Endometrium (tissue), 2 donors: Measurements from ENCODE around the gene GBF1.

ENCODE experiments used
- FAIRE-seq: peaks from 2 replicates; lab custom pipeline; 2012; peaks lifted over from hg19 to GRCh38; lab: Jason Lieb, UNC
- donor health status: control.
- donor health status: control.

GBF1 gene

DNA sequence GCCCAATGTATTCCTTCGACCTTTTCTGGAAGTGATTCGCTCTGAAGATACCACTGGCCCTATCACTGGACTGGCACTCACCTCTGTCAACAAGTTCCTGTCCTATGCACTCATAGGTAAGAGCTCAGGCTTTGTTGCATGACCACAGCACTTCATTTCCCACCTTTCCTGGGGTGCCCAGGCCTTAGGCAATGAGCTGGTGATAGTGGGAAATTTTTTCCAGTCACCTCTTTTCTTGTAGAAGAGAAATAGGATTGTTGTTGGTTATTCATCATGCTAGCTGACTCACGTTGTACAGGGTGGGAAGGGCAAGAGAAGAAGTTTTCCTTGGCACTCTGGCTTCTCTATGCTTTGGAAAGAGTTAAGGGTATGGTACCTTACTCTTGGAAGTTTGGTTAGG is 98.7 kb downstream of the GBF1 start:
- FAIRE-seq: no peak

GRCh38 chr10:102347236-102347828 is 102.0 kb downstream of the GBF1 start:
- no peak for FAIRE-seq

- no peak for FAIRE-seq
These were observed 106.9 kb downstream of the GBF1 start for GRCh38 chr10:102352066-102352715.

GRCh38 chr10:102354451-102354850 is 109.1 kb downstream of the GBF1 start:
- no peak for FAIRE-seq

DNA sequence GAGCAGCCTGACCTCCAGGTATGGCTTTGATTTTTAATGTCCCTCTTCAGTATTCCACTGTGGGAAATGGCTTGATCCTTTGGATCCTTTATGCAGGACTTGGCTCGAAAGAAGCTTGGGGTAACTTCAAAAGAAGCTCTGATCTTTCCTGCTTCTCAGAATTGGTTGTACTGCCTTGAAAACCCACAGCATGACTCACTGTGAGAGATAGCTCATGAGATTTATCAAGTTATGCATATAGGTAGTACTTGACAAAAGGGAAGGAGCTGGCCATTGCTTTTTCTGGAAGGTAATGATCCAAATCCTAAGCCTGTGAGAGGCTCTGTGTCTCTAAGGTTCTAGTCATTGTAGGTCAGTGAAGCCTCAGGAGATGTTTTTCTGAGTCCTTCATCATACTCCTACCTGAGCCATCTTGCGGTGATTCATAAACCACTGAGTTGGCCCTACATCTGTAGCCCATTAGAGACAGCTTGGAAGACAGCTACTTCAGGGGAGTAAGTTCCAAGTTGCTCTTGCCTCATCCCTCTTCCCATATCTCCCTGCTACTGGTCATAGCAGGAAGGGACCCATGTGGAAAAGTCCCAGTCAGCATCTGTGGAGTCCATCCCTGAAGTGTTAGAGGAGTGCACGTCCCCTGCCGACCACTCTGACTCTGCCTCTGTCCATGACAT is 113.5 kb downstream of the GBF1 start:
- FAIRE-seq: no peak

GRCh38 chr10:102367441-102367840 is 122.1 kb downstream of the GBF1 start:
- FAIRE-seq: no peak

- FAIRE-seq: no peak
These were observed 122.7 kb downstream of the GBF1 start for GRCh38 chr10:102368077-102368476.

DNA sequence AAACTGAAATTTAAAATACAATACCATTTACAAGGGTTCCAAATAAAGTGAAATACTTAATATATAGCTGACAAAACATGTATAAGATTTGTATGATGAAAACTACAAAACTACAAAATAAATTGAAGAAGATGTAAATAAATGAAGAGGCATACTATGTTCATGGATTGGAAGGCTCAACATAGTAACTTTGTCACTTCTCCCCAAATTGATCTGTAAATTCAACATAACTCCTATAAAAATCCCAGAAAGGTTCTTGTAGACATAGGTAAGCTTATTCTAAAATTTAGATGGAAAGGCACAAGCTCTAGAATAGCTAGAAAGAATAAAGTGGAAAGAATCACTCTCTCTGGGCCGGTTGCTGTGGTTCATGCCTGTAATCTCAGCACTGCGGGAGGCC is 126.0 kb downstream of the GBF1 start:
- FAIRE-seq: no peak

GRCh38 chr10:102375250-102375649 is 129.9 kb downstream of the GBF1 start:
- FAIRE-seq: no peak

GRCh38 chr10:102375867-102376266 is 130.5 kb downstream of the GBF1 start:
- no peak for FAIRE-seq

- FAIRE-seq: no peak
These were observed 131.6 kb downstream of the GBF1 start for GRCh38 chr10:102376901-102377300.

GRCh38 chr10:102379383-102379782 is 134.1 kb downstream of the GBF1 start:
- FAIRE-seq: no peak

DNA sequence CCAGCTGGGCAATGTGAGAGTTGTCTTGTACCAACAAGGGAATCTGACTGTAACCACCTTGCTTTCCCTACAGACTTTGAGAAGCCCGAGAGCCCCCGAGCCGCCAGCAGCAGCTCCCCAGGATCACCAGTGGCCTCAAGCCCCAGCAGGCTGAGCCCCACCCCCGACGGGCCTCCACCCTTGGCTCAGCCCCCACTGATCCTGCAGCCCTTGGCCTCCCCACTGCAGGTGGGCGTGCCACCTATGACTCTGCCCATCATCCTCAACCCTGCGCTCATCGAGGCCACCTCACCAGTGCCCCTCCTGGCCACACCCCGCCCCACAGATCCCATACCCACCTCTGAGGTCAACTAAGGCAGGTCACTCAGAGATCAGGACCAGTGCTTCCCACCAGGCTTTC is 136.7 kb downstream of the GBF1 start:
- no peak for FAIRE-seq

- no peak for FAIRE-seq
These were observed 137.5 kb downstream of the GBF1 start for GRCh38 chr10:102382871-102383270.

DNA sequence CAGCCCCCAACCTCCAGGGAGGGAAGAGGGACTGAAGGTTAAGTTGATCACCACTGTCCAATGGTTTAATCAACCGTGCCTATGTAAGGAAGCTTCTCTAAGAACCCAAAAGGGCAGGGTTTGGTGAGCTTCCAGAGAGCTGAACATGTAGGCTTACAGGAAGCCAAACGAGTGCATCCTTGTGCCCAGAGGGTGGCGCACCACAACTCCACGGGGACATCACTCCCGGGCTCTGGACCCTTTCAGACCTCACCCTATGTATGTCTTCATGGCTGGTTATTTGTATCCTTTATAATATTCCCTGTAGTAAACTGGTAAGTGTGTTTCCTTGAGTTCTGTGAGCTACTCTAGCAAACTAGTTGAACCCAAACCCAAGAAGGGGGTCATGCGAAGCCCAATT is 138.7 kb downstream of the GBF1 start:
- no peak for FAIRE-seq

- no peak for FAIRE-seq
These were observed 139.5 kb downstream of the GBF1 start for GRCh38 chr10:102384606-102385429.

GRCh38 chr10:102389894-102390293 is 144.6 kb downstream of the GBF1 start:
- no peak for FAIRE-seq

DNA sequence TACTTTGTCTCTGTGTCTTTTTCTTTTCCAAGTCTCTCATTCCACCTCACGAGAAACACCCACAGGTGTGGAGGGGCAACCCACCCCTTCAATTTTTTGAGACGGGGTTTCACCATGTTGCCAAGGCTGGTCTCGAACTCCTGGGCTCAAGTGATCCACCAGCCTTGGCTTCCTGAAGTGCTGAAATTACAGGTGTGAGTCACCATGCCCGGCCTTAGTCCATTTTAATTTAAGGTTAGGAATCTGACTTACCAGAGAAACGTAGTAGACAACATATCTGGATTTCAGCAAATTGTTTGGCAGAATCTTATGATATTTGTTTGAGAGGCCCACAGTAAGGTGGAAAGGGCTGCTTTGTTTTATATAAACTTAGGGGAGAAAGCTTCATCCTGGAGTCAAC is 147.0 kb downstream of the GBF1 start:
- no peak for FAIRE-seq

GRCh38 chr10:102393411-102394078 is 148.2 kb downstream of the GBF1 start:
- FAIRE-seq: no peak

GRCh38 chr10:102394079-102394800 is 148.9 kb downstream of the GBF1 start:
- FAIRE-seq: no peak

- FAIRE-seq: no peak
These were observed 149.6 kb downstream of the GBF1 start for GRCh38 chr10:102394801-102395399.
